ENCODE data around the gene VKORC1.
"Not testable (repeated sequence)": the region's sequence is repeated elsewhere in the genome, so short reads cannot be mapped to it uniquely, and the experiment has no call there.

VKORC1 gene

GRCh38 chr16:31141489-31142108 lies 47.0 kb upstream of the VKORC1 start:
- peak overlapping the region; percentile 69 for H2AFZ ChIP-seq
- H3K9ac ChIP-seq, result no peak overlapping the region
- peaks cover 15% of the 10 kb centered on the region for H3K4me1 ChIP-seq
- H3K9me3 ChIP-seq (ENCODE audit: control insufficient read depth, low read length), result no peaks in the 10 kb centered on the region
- peak overlapping the region; percentile 69 for H3K27ac ChIP-seq
- H3K27me3 ChIP-seq (ENCODE audit: control insufficient read depth, insufficient read depth, low read length), result no peaks in the 10 kb centered on the region
- H3K79me2 ChIP-seq, result no peaks in the 10 kb centered on the region
- peak overlapping the region; percentile 75 for H3K4me2 ChIP-seq (ENCODE audit: low read length)
- no peak for TF ChIP-seq CTCF (IDR thresholded peaks at IDR 0.05)
- H3K36me3 ChIP-seq (ENCODE audit: control insufficient read depth, insufficient read depth, low read length), result no peaks in the 10 kb centered on the region
- H3K4me3 ChIP-seq (ENCODE audit: low read depth, low read length), result peak overlapping the region; percentile 26

GRCh38 chr16:31141071-31141469 lies 46.5 kb upstream of the VKORC1 start:
- not testable (repeated sequence) for H3K79me2 ChIP-seq; H3K27ac ChIP-seq; H3K9ac ChIP-seq; H3K27me3 ChIP-seq (ENCODE audit: control insufficient read depth, insufficient read depth, low read length); H3K9me3 ChIP-seq (ENCODE audit: control insufficient read depth, low read length); H3K36me3 ChIP-seq (ENCODE audit: control insufficient read depth, insufficient read depth, low read length); H2AFZ ChIP-seq
- Histone ChIP-seq H3K4me2 (ENCODE audit: low read length) (peak overlapping the region; percentile 75), H3K4me1 (peaks cover 18% of the 10 kb centered on the region), H3K4me3 (ENCODE audit: low read depth, low read length) (peak overlapping the region; percentile 26)

GRCh38 chr16:31138621-31139578 lies 44.3 kb upstream of the VKORC1 start:
- H3K4me1 ChIP-seq, result peaks cover 35% of the 10 kb centered on the region
- TF ChIP-seq CTCF (IDR thresholded peaks at IDR 0.05), result no peak
- no peaks in the 10 kb centered on the region for H3K27me3 ChIP-seq (ENCODE audit: control insufficient read depth, insufficient read depth, low read length)
- no peak overlapping the region for H3K27ac ChIP-seq
- no peak overlapping the region for H3K4me2 ChIP-seq (ENCODE audit: low read length)
- peaks cover 4% of the 10 kb centered on the region for H3K79me2 ChIP-seq
- H3K36me3 ChIP-seq (ENCODE audit: control insufficient read depth, insufficient read depth, low read length), result no peaks in the 10 kb centered on the region
- H3K9ac ChIP-seq, result no peak overlapping the region
- H3K9me3 ChIP-seq (ENCODE audit: control insufficient read depth, low read length), result no peaks in the 10 kb centered on the region
- H3K4me3 ChIP-seq (ENCODE audit: low read depth, low read length), result no peak overlapping the region
- peak overlapping the region; percentile 65 for H2AFZ ChIP-seq

- not testable (repeated sequence) for H3K27ac ChIP-seq; H3K27me3 ChIP-seq (ENCODE audit: control insufficient read depth, insufficient read depth, low read length); H3K36me3 ChIP-seq (ENCODE audit: control insufficient read depth, insufficient read depth, low read length); H3K9ac ChIP-seq; H2AFZ ChIP-seq; H3K79me2 ChIP-seq; H3K4me2 ChIP-seq (ENCODE audit: low read length); H3K9me3 ChIP-seq (ENCODE audit: control insufficient read depth, low read length); H3K4me3 ChIP-seq (ENCODE audit: low read depth, low read length)
- peaks cover 35% of the 10 kb centered on the region for H3K4me1 ChIP-seq
Measured at GRCh38 chr16:31136822-31137499, 42.4 kb upstream of the VKORC1 start.

GRCh38 chr16:31136287-31136662 lies 41.7 kb upstream of the VKORC1 start:
- H3K4me1 ChIP-seq, result peaks cover 30% of the 10 kb centered on the region
- no peak overlapping the region for H3K9ac ChIP-seq

More at GRCh38 chr16:31136287-31136662, 41.7 kb upstream of the VKORC1 start:
- H3K36me3 ChIP-seq (ENCODE audit: control insufficient read depth, insufficient read depth, low read length), result no peaks in the 10 kb centered on the region
- no peaks in the 10 kb centered on the region for H3K27me3 ChIP-seq (ENCODE audit: control insufficient read depth, insufficient read depth, low read length)
- H3K27ac ChIP-seq, result no peak overlapping the region
- no peaks in the 10 kb centered on the region for H3K9me3 ChIP-seq (ENCODE audit: control insufficient read depth, low read length)
- H2AFZ ChIP-seq, result no peak overlapping the region
- no peak overlapping the region for H3K4me2 ChIP-seq (ENCODE audit: low read length)
- H3K79me2 ChIP-seq, result peaks cover 4% of the 10 kb centered on the region
- no peak overlapping the region for H3K4me3 ChIP-seq (ENCODE audit: low read depth, low read length)
- TF ChIP-seq CTCF (IDR thresholded peaks at IDR 0.05), result no peak
